Lower lobe of right lung (tissue), 2 donors: Measurements from ENCODE around the gene CYTH3. TPM values are rescaled to one million over a fixed set of nuclear protein-coding genes. Genes with fewer than 3 reads are reported as not detected.

Experiments used
- ATAC-seq, 2 donors: fragments of 200-7000 bp; cut with Tn5 transposase; one replicate each; pipeline ENCODE4 v1.9.1; 2020 to 2022; ENCODE audit warnings: mild to moderate bottlenecking in 2 of 2, moderate library complexity in 2 of 2
- DNase-seq: peaks from one replicate; pipeline ENCODE4 v3.0.0-alpha.2; 2020
- H3K27ac ChIP-seq: fragments of 200-600 bp; one replicate; pipeline ENCODE4 v1.8.0; 2022
- H3K27me3 ChIP-seq: fragments of 200-600 bp; one replicate; pipeline ENCODE4 v1.8.0; 2022; ENCODE audit warnings: low read depth
- H3K36me3 ChIP-seq: fragments of 200-600 bp; one replicate; pipeline ENCODE4 v1.8.0; 2022; ENCODE audit warnings: mild to moderate bottlenecking
- H3K4me1 ChIP-seq: fragments of 200-600 bp; one replicate; pipeline ENCODE4 v1.8.0; 2022
- H3K4me3 ChIP-seq: fragments of 200-600 bp; one replicate; pipeline ENCODE4 v1.8.0; 2022; ENCODE audit warnings: mild to moderate bottlenecking
- H3K9me3 ChIP-seq: fragments of 200-600 bp; one replicate; pipeline ENCODE4 v1.8.0; 2022
- intact Hi-C: fragments of 100-400 bp; cut with DNase I; formaldehyde crosslinking; loops from one replicate; pipeline ENCODE4 v1.11.0; 2022
- total RNA-seq: library from RNA; stranded (reverse); fragmentation: NEBNext Ultra II Directional; extraction: Animal tissue kit (Norgen Biotek cat#: 25700); gene quantifications from one replicate; pipeline ENCODE4 v1.2.1, GENCODE V29; 2021
- TF ChIP-seq, protein P1 (sequence below): fragments of 200-600 bp; IDR thresholded peaks from one replicate; pipeline ENCODE4 v1.8.0; 2022; ENCODE audit warnings: antibody characterized with exemption, mild to moderate bottlenecking
- donor health status: DM: no; HTN: yes; CAD: no; lungs with severe emphysema.

The CYTH3 gene
- total RNA-seq, 1 donor from 2014 or later, result 26.1 TPM

DNA sequence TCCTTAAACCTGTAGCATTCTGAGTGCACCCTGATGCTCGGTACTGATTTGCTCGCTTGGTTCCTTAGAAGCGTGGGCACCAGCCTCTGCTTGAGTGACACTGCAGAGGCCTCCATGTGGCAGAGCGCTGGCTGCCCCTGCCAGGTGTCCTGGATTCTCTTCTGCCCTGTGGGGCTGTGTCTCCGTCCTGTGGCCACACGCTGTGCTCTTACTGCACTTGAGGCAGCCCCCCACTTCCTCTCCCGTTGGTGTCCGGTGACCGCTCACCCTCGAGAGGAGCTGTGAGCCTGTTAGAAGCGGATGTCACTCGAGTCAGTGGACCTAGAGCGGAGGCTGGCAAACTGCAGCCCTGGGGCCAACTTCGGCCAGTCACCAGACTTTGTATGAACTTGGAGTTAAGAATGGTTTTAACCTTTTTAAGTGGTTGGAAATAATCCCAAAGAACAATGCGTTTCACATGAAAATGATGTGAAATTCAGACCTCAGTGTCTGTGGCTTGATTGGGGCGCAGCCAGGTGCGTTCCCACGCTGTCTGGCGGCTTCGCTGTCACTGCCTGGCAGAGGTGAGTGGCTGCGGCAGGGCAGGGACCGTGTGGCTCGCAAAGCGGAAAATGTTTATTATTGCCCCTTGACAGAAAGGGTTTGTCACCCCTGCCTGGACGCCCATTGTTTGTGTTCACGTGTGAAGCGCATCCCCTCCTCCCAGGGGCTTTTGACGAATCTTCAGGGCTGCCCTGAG is 114.6 kb downstream of the CYTH3 start:
- Histone ChIP-seq H3K4me3 (no peak overlapping the region), H3K27ac (no peak overlapping the region), H3K9me3 (no peaks in the 10 kb centered on the region), H3K36me3 (peaks cover 86% of the 10 kb centered on the region), H3K27me3 (no peaks in the 10 kb centered on the region), H3K4me1 (peaks cover 5% of the 10 kb centered on the region)
- DNase-seq (peak; percentile 35), ATAC-seq (no peak)
- TF ChIP-seq, protein P1, sequence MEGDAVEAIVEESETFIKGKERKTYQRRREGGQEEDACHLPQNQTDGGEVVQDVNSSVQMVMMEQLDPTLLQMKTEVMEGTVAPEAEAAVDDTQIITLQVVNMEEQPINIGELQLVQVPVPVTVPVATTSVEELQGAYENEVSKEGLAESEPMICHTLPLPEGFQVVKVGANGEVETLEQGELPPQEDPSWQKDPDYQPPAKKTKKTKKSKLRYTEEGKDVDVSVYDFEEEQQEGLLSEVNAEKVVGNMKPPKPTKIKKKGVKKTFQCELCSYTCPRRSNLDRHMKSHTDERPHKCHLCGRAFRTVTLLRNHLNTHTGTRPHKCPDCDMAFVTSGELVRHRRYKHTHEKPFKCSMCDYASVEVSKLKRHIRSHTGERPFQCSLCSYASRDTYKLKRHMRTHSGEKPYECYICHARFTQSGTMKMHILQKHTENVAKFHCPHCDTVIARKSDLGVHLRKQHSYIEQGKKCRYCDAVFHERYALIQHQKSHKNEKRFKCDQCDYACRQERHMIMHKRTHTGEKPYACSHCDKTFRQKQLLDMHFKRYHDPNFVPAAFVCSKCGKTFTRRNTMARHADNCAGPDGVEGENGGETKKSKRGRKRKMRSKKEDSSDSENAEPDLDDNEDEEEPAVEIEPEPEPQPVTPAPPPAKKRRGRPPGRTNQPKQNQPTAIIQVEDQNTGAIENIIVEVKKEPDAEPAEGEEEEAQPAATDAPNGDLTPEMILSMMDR, result no peak
- intact Hi-C loops, result no loop called here

DNA sequence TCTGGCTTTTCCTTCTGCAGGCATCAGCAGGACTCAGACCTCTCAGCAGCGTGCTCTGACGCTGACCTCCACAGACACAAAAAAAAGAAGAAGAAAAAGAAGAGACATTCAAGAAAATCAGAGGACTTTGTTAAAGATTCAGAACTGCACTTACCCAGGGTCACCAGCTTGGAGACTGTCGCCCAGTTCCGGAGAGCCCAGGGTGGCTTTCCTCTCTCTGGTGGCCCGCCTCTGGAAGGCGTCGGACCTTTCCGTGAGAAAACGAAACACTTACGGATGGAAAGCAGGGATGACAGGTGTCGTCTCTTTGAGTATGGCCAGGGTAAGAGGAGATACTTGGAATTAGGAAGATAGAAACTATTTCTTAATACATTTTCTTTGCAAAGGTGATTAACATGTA is 115.7 kb downstream of the CYTH3 start:
- no peak overlapping the region for H3K27ac ChIP-seq
- DNase-seq, result peak; percentile 17
- H3K9me3 ChIP-seq, result no peaks in the 10 kb centered on the region
- H3K36me3 ChIP-seq, result peaks cover 86% of the 10 kb centered on the region
- intact Hi-C loops, result no loop called here
- H3K4me1 ChIP-seq, result peaks cover 5% of the 10 kb centered on the region
- ATAC-seq, result no peak
- TF ChIP-seq, protein P1, result no peak
- H3K27me3 ChIP-seq, result no peaks in the 10 kb centered on the region
- H3K4me3 ChIP-seq, result no peak overlapping the region

DNA sequence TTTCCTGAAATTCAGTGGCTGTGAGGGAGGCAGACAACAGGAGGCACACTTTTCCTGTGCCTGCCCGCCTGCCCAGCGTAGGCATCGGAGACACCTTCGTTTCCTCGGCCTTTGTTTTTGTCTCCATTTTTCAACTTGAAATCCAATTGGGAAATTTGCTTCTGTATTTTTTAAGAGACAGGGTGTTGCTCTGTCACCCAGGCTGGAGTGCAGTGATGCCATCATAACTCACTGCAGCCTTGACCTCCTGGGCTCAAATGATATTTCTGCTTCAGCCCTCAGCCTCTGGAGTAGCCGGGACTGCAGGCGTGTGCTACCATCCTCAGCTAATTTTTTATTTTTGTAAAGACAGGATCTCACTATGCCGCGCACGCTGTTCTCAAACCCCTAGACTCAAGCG is 116.8 kb downstream of the CYTH3 start:
- ATAC-seq, result no peak
- no peak overlapping the region for H3K4me3 ChIP-seq
- no peaks in the 10 kb centered on the region for H3K27me3 ChIP-seq
- peaks cover 4% of the 10 kb centered on the region for H3K4me1 ChIP-seq
- intact Hi-C loops, result no loop called here
- no peak for DNase-seq
- no peaks in the 10 kb centered on the region for H3K9me3 ChIP-seq
- TF ChIP-seq, protein P1, result no peak
- H3K27ac ChIP-seq, result no peak overlapping the region
- H3K36me3 ChIP-seq, result peaks cover 90% of the 10 kb centered on the region

DNA sequence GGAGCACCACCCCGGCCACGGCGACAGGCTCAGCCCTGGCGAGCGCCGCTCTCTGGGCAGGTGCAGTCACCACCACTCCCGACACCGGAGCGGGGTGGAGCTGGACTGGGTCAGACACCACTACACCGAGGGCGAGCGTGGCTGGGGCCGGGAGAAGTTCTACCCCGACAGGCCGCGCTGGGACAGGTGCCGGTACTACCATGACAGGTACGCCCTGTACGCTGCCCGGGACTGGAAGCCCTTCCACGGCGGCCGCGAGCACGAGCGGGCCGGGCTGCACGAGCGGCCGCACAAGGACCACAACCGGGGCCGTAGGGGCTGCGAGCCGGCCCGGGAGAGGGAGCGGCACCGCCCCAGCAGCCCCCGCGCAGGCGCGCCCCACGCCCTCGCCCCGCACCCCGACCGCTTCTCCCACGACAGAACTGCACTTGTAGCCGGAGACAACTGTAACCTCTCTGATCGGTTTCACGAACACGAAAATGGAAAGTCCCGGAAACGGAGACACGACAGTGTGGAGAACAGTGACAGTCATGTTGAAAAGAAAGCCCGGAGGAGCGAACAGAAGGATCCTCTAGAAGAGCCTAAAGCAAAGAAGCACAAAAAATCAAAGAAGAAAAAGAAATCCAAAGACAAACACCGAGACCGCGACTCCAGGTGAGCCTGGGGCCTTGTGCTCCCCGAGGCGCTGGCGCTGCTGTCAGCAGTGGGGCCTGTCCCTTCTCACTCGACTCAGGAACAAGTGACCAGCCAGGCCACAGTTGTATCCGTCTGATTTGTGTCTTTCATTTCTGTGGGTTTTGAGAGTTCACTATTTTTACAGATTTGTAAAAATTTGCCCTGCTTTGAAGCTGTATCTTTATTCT is 117.7 kb downstream of the CYTH3 start:
- no peak for DNase-seq

More for the DNA sequence above, 117.7 kb downstream of the CYTH3 start:
- TF ChIP-seq, protein P1, result no peak
- Histone ChIP-seq H3K4me3 (no peak overlapping the region), H3K36me3 (peaks cover 98% of the 10 kb centered on the region), H3K27ac (no peak overlapping the region), H3K27me3 (no peaks in the 10 kb centered on the region), H3K4me1 (no peaks in the 10 kb centered on the region), H3K9me3 (no peaks in the 10 kb centered on the region)
- ATAC-seq, result peak; percentile 11 to 18
- intact Hi-C loops, result no loop called here
